Duodenal mucosa (tissue), 2 donors: ENCODE measurements around the gene ADCY3.
A peak's percentile ranks its signal among the peaks of the same experiment; 100 is the strongest.

ENCODE experiments used
- H3K27ac ChIP-seq: one replicate; pipeline ENCODE4 v1.7.0; 2013; ENCODE audit warnings: low read depth, low read length
- H3K27me3 ChIP-seq, 2 donors: one replicate each; pipeline ENCODE4 v1.7.0; 2013; ENCODE audit warnings: low read length in 2 of 2, control low read depth in 1 of 2; ENCODE audit not compliant: insufficient read depth in 2 of 2, control insufficient read depth in 1 of 2
- H3K36me3 ChIP-seq, 2 donors: one replicate each; pipeline ENCODE4 v1.7.0; 2013; ENCODE audit warnings: low read length in 2 of 2, control low read depth in 1 of 2; ENCODE audit not compliant: insufficient read depth in 2 of 2, control insufficient read depth in 1 of 2
- H3K4me1 ChIP-seq, 2 donors: one replicate each; pipeline ENCODE4 v1.7.0; 2013; ENCODE audit warnings: low read length in 2 of 2, control low read depth in 1 of 2; ENCODE audit not compliant: insufficient read depth in 2 of 2, control insufficient read depth in 1 of 2
- H3K4me3 ChIP-seq, 2 donors: one replicate each; pipeline ENCODE4 v1.7.0; 2013; ENCODE audit warnings: low read length in 2 of 2, low read depth in 1 of 2
- H3K9ac ChIP-seq, 2 donors: one replicate each; pipeline ENCODE4 v1.7.0; 2013; ENCODE audit warnings: low read length in 2 of 2, low read depth in 1 of 2
- H3K9me3 ChIP-seq, 2 donors: one replicate each; pipeline ENCODE4 v1.7.0; 2013; ENCODE audit warnings: low read length in 2 of 2, control low read depth in 1 of 2; ENCODE audit not compliant: control insufficient read depth in 1 of 2

Gene ADCY3

DNA sequence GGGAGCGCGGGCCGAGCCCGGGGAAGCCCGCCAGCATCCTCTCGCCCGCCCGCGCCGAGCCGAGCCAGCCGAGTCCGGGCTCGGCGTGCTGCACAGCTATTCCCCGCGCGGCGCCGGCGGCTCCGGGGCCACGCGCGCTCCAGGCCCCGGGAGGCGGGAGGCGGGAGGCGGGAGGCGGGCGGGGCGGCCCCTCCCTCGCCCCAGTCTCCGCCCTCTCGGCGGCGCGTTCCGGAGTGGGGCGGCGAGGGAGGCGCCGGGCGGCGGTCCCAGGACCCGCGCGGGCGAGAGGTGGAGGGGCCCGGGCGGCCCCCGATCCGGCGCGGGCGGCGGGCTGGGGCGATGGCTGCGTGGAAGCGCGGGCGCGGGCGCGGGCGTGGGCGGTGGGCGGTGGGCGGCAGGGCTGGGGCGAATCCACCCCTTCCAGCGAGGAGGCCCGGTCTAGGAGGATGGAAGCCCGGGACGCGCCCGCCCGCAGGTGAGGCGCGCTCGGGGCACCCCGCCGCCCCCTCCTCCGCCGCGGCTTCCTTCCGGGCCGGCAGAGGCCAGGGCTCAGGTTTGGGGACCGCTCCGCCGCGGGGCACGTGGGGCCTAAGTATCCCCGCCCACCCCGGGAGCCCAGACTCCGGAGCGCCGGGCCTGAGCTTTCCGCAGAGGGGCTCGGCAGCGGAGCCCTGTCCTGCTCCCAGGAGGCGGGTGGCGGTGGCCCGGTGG, at the start of gene ADCY3:
Gene ADCY3, minus strand, starts transcription at position 140 of the 711 bp plus-strand sequence. CDS start 1,250 bp downstream, outside the sequence.
- Histone ChIP-seq H3K4me1 (peaks cover 11 to 30% of the 10 kb centered on the region in 2 donors), H3K27ac (peak within 1 kb of the TSS; percentile 10), H3K9ac (peak within 1 kb of the TSS; percentile 33 to 38)

DNA sequence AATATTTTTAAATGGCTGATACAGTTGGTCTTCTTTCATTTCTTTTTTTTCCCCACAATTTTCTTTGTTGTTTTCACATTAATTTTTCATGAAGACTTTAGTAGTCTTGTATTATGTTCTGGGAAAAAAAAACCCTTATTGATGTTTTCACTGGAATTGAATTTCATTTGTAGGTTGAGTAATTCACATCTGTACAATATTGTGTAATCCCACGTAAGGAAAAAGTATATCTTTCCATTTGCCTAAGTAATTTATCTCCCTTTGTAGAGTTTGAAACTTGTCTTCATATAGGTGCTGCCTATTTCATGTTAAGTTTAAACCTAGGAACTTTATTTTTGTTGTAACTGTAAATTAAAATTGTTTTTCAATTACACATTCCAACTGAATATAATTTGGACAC, 49.7 kb upstream of the ADCY3 start:
- no peak overlapping the region for H3K27ac ChIP-seq
- H3K27me3 ChIP-seq, result no peaks in the 10 kb centered on the region
- H3K4me1 ChIP-seq, result peaks cover 0 to 7% of the 10 kb centered on the region in 2 donors
- H3K9ac ChIP-seq, result no peak overlapping the region
- no peaks in the 10 kb centered on the region for H3K9me3 ChIP-seq
- peaks cover 9 to 16% of the 10 kb centered on the region in 2 donors for H3K36me3 ChIP-seq
- H3K4me3 ChIP-seq, result no peak overlapping the region

More for the DNA sequence above, at the start of gene ADCY3:
- no peaks in the 10 kb centered on the region for H3K27me3 ChIP-seq
- no peaks in the 10 kb centered on the region for H3K9me3 ChIP-seq
- H3K4me3 ChIP-seq, result peak within 1 kb of the TSS; percentile 67 to 70
- H3K36me3 ChIP-seq, result peaks cover 0 to 10% of the 10 kb centered on the region in 2 donors

DNA sequence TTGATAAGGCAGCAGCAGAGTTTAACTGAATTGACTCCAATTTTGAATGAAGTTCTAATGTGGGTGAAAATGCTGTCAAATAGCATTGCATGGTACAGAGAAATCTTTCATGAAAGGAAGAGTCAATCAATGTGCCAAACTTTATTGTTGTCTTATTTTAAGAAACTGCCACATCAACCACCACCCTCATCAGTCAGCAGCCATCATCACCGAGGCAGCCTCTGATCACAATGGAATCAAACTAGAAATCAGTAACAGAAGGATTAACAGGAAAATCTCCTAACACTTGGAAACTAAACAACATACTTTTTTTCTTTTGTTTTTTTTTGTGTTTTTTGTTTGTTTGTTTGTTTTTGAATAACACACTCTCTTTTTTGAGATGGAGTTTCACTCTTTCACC, 41.9 kb upstream of the ADCY3 start:
- Histone ChIP-seq H3K9me3 (no peaks in the 10 kb centered on the region), H3K27ac (no peak overlapping the region), H3K4me1 (no peaks in the 10 kb centered on the region), H3K9ac (no peak overlapping the region), H3K27me3 (no peaks in the 10 kb centered on the region), H3K36me3 (peaks cover 23 to 46% of the 10 kb centered on the region in 2 donors), H3K4me3 (no peak overlapping the region)

DNA sequence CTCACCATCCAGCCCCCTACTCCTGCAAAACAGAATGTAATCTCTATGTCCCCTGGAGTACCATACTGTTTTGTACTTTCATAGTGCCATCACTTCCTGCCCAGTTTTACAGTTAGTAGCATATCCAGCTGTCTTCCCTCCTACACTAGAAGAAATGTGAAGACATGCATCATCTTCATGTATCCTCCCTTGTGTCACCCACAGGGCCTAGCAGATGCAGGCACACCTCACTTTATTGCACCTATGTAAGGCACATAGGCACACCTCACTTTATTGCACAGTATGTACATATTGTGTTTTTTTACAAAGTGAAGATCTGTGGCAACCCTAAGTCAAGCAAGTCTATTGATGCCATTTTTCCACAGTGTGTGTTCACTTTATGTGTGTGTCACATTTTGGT, 39.7 kb upstream of the ADCY3 start:
- H3K27ac ChIP-seq, result no peak overlapping the region
- no peak overlapping the region for H3K9ac ChIP-seq
- peaks cover 37 to 48% of the 10 kb centered on the region in 2 donors for H3K36me3 ChIP-seq
- H3K27me3 ChIP-seq, result no peaks in the 10 kb centered on the region
- H3K4me1 ChIP-seq, result no peaks in the 10 kb centered on the region
- no peak overlapping the region for H3K4me3 ChIP-seq
- peaks cover 0 to 9% of the 10 kb centered on the region in 2 donors for H3K9me3 ChIP-seq

DNA sequence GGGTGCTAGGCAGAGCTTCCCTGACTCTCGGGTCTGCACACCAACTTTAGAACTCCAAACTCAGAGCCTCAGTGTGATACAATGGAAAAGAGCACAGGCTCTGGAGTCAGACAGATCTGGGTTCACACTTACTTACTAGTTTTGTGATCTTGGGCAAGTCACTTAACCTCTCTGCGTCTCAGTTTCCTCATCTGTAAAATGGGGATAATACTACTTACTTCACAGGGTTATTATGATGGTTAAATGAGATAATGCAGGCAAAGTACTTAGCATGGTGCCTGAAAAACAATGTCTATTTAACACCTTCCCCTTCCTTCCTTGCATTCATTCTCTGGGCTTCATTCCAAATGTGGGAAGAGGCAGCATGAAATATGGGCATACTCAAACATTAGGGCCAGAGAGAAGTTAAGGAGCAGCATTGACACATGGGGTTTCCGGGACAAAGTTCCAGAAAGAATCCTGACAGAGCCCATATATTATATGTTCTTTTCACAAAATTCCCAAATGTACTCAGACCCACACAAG, 38.4 kb upstream of the ADCY3 start:
- H3K4me1 ChIP-seq, result no peaks in the 10 kb centered on the region
- no peak overlapping the region for H3K27ac ChIP-seq
- H3K36me3 ChIP-seq, result peaks cover 42 to 49% of the 10 kb centered on the region in 2 donors
- no peak overlapping the region for H3K4me3 ChIP-seq
- no peaks in the 10 kb centered on the region for H3K27me3 ChIP-seq
- H3K9ac ChIP-seq, result no peak overlapping the region
- peaks cover 0 to 9% of the 10 kb centered on the region in 2 donors for H3K9me3 ChIP-seq

DNA sequence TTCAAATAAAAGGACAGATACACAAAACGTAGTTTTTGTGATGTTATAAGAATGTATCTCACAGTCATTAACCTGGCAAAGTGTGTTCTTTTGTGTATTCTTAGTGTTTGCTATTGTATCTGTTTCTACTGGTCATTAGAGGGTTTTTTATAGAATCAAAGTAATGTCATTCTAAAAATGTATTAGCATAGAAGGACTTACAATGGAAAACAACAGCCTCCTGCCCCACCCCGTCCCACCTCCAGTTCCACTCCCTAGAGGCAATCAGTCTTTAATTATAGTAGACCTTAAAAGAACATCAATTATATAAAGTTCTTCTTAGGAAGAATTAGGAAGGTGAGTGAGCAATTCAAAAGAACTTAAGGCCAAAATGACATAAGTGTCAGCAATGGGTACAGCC, 37.9 kb upstream of the ADCY3 start:
- Histone ChIP-seq H3K27ac (no peak overlapping the region), H3K4me3 (no peak overlapping the region), H3K27me3 (no peaks in the 10 kb centered on the region), H3K9me3 (peaks cover 0 to 9% of the 10 kb centered on the region in 2 donors), H3K36me3 (peaks cover 42 to 45% of the 10 kb centered on the region in 2 donors), H3K9ac (no peak overlapping the region), H3K4me1 (no peaks in the 10 kb centered on the region)

DNA sequence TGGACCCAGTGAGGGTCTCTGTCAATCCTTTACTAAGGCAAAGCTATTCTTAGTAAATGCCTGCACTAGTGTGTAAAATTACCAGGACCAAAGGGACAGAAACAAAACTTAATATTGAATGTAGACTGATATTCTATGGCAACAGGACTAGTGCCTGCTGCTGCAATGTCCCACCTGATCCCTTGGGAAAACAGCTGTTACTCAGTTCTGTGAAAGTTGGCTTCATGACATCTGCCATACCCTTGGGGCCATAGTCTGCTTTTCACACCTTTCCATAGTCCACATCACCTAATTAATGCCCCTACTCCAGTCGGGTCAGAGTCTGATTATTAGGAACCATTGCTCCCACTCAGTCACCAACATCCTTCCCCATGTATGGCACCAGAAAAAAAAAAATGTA, 37.2 kb upstream of the ADCY3 start:
- no peak overlapping the region for H3K4me3 ChIP-seq
- H3K9ac ChIP-seq, result no peak overlapping the region
- H3K27ac ChIP-seq, result no peak overlapping the region
- no peaks in the 10 kb centered on the region for H3K4me1 ChIP-seq
- H3K27me3 ChIP-seq, result no peaks in the 10 kb centered on the region
- peaks cover 0 to 9% of the 10 kb centered on the region in 2 donors for H3K9me3 ChIP-seq
- peaks cover 42 to 45% of the 10 kb centered on the region in 2 donors for H3K36me3 ChIP-seq

DNA sequence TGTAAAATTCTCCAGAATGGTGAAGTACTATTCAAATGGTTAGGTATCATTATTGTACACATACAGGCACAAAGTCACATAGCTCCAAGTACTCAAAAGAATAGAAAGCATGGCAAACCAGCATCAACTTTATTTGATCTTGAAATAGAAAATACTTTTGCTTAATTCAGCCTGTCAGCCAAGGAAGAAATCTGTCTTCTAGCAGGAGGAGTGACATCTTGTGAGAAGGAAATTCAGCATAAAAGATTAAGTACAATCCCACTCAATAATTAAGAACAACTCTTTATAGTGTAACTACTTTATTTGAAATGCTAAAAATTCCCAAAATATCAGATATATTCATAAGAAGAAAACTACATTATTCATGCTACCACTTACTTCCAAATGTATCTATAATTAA, 35.9 kb upstream of the ADCY3 start:
- Histone ChIP-seq H3K4me3 (no peak overlapping the region), H3K4me1 (no peaks in the 10 kb centered on the region), H3K9ac (no peak overlapping the region), H3K27me3 (no peaks in the 10 kb centered on the region), H3K9me3 (peaks cover 0 to 9% of the 10 kb centered on the region in 2 donors), H3K36me3 (peaks cover 42 to 55% of the 10 kb centered on the region in 2 donors), H3K27ac (no peak overlapping the region)

DNA sequence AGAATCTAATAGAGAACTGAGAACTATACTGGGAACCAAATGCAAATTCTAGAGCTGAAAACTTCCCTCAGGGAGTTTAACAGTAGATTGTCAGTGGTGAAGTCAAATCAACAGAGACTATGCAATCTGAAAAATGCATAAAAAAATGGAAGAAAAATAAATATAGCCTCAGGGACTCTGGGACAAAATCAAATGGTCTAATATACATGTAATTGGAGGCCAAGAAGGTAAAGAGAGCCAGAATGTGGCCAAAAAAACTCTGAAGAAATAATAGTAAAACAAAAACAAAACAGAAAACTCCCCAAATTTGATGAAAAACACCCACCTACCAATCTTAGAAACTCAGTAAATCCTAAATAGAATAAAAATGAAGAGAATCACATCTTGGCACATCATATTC, 35.2 kb upstream of the ADCY3 start:
- Histone ChIP-seq H3K27ac (no peak overlapping the region), H3K27me3 (no peaks in the 10 kb centered on the region), H3K4me3 (no peak overlapping the region), H3K9me3 (peaks cover 0 to 9% of the 10 kb centered on the region in 2 donors), H3K36me3 (peaks cover 42 to 58% of the 10 kb centered on the region in 2 donors), H3K9ac (no peak overlapping the region), H3K4me1 (no peaks in the 10 kb centered on the region)

DNA sequence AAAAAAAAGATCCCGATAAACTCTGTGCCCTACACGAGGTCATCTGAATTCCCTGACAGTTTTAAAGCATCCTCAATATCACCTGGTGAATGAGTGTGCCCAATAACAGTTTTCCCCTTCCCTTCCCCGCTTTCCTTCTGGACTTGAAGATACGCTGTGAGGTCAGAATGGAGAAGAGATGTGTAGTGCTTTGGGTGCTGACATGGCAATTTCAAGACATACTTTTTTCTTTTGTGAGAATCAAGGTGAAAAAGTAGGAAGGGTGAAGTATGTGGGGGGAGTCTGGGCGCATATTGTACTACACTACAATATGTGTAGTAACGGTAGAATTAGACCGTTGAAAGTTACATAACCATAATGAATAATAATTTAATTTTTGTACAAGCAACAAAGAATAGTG, 30.1 kb upstream of the ADCY3 start:
- H3K27ac ChIP-seq, result no peak overlapping the region
- H3K27me3 ChIP-seq, result no peaks in the 10 kb centered on the region
- H3K36me3 ChIP-seq, result peaks cover 15 to 52% of the 10 kb centered on the region in 2 donors
- H3K4me3 ChIP-seq, result no peak overlapping the region
- no peak overlapping the region for H3K9ac ChIP-seq
- peaks cover 0 to under 1% of the 10 kb centered on the region in 2 donors for H3K9me3 ChIP-seq
- H3K4me1 ChIP-seq, result no peaks in the 10 kb centered on the region
